Parathyroid adenoma (tissue), 2 donors: ENCODE results near the gene GAL3ST3.

Experiments used
- H2AFZ ChIP-seq: fragments of 300-600 bp; sonication (generic); one replicate; pipeline ENCODE4 v1.7.0; 2017; ENCODE audit warnings: antibody characterized with exemption, mild to moderate bottlenecking
- H3K27ac ChIP-seq: fragments of 300-600 bp; sonication (generic); one replicate; pipeline ENCODE4 v1.7.0; 2017
- H3K27me3 ChIP-seq: fragments of 300-600 bp; sonication (generic); one replicate; pipeline ENCODE4 v1.7.0; 2017; ENCODE audit warnings: low read length; ENCODE audit not compliant: control insufficient read depth, insufficient read depth
- H3K36me3 ChIP-seq: fragments of 300-600 bp; sonication (generic); one replicate; pipeline ENCODE4 v1.7.0; 2017; ENCODE audit warnings: low read length; ENCODE audit not compliant: control insufficient read depth, insufficient read depth
- H3K4me1 ChIP-seq: fragments of 300-600 bp; sonication (generic); one replicate; pipeline ENCODE4 v1.7.0; 2017; ENCODE audit warnings: control low read depth
- H3K4me2 ChIP-seq: fragments of 300-600 bp; sonication (generic); one replicate; pipeline ENCODE4 v1.7.0; 2017; ENCODE audit warnings: low read length
- H3K4me3 ChIP-seq: fragments of 300-600 bp; sonication (generic); one replicate; pipeline ENCODE4 v1.7.0; 2017; ENCODE audit warnings: low read depth, low read length
- H3K79me2 ChIP-seq: fragments of 300-600 bp; sonication (generic); one replicate; pipeline ENCODE4 v1.7.0; 2017; ENCODE audit warnings: control low read depth
- H3K9ac ChIP-seq: fragments of 300-600 bp; sonication (generic); one replicate; pipeline ENCODE4 v1.7.0; 2017; ENCODE audit warnings: mild to moderate bottlenecking
- H3K9me3 ChIP-seq: fragments of 300-600 bp; sonication (generic); one replicate; pipeline ENCODE4 v1.7.0; 2017; ENCODE audit warnings: low read length; ENCODE audit not compliant: control insufficient read depth
- TF ChIP-seq, protein P1 (sequence below): fragments of 300-600 bp; sonication (generic); IDR thresholded peaks from one replicate; pipeline ENCODE4 v1.7.0; 2017; ENCODE audit warnings: antibody characterized with exemption, mild to moderate bottlenecking
- donor health status: primary hyperparathyroidism.

The GAL3ST3 gene

DNA sequence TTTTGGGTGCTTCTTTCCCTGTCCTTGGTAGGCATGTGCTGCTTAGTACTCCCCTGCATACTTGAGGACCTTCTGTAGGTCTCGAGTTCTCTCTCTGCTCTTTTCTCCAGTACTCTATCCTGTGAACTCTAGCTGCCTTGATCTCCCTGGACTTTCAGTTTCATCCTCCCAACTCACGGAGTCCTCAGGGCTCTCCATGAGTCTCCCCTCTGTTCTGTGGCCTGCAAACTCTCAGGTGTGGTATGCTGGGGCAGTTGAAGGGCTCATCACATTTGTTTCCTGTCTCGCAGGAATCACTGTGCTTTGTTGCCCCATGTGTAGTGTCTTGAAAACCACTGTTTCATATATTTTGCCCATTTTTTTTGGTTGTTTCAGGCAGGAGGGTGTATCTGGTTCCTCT lies 17.8 kb upstream of the GAL3ST3 start:
- H3K9me3 ChIP-seq = no peaks in the 10 kb centered on the region
- no peak overlapping the region for H3K9ac ChIP-seq
- peaks cover 6% of the 10 kb centered on the region for H3K4me1 ChIP-seq
- no peak overlapping the region for H3K4me3 ChIP-seq
- no peaks in the 10 kb centered on the region for H3K79me2 ChIP-seq
- no peaks in the 10 kb centered on the region for H3K27me3 ChIP-seq
- H3K4me2 ChIP-seq = no peak overlapping the region
- TF ChIP-seq, protein P1, sequence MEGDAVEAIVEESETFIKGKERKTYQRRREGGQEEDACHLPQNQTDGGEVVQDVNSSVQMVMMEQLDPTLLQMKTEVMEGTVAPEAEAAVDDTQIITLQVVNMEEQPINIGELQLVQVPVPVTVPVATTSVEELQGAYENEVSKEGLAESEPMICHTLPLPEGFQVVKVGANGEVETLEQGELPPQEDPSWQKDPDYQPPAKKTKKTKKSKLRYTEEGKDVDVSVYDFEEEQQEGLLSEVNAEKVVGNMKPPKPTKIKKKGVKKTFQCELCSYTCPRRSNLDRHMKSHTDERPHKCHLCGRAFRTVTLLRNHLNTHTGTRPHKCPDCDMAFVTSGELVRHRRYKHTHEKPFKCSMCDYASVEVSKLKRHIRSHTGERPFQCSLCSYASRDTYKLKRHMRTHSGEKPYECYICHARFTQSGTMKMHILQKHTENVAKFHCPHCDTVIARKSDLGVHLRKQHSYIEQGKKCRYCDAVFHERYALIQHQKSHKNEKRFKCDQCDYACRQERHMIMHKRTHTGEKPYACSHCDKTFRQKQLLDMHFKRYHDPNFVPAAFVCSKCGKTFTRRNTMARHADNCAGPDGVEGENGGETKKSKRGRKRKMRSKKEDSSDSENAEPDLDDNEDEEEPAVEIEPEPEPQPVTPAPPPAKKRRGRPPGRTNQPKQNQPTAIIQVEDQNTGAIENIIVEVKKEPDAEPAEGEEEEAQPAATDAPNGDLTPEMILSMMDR = no peak
- H3K36me3 ChIP-seq = no peaks in the 10 kb centered on the region
- no peak overlapping the region for H3K27ac ChIP-seq
- H2AFZ ChIP-seq = no peak overlapping the region

DNA sequence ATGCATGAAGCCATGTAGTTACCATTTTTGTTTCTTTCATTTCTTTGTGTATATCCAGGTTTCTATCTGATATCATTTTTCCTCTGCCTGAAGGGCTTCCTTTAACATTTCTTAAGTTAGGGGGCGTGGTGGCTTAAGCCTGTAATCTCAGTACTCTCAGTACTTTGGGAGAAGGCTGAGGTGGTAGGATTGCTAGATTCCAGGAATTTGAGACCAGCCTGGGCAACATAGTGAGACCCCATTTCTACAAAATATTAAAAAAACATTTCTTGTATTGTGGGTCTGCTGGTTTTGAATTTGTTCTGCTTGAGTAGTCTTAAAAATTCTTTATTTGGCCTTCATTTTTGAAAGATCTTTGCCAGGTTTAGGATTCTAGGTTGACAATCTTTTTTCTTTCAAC lies 15.6 kb upstream of the GAL3ST3 start:
- Histone ChIP-seq H3K27ac (no peak overlapping the region), H3K36me3 (no peaks in the 10 kb centered on the region), H3K9me3 (no peaks in the 10 kb centered on the region), H3K4me2 (no peak overlapping the region), H3K4me3 (no peak overlapping the region), H3K79me2 (no peaks in the 10 kb centered on the region), H3K4me1 (peaks cover 6% of the 10 kb centered on the region), H3K9ac (no peak overlapping the region), H3K27me3 (no peaks in the 10 kb centered on the region), H2AFZ (no peak overlapping the region)
- TF ChIP-seq, protein P1 = no peak

DNA sequence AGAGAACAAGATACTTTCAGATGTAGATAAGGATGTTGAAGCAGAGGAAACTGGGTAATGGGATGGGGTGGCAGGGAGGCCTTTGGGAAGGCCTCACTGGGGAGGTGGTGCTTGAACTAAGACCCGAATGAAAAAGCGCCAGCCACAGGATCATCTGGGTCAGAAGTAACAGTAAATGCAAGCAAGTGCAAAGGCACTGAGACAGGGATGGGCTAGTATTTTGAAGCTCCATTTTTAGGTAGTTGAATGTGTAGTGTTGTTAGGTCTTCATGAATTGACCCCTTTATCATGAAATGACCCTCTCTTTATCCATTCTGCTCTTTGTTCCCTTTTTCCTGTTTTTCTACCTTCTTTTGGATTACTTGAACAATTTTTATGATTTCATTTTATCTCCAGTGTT lies 14.9 kb upstream of the GAL3ST3 start:
- Histone ChIP-seq H3K79me2 (no peaks in the 10 kb centered on the region), H3K27ac (no peak overlapping the region), H3K4me3 (no peak overlapping the region), H2AFZ (no peak overlapping the region), H3K36me3 (no peaks in the 10 kb centered on the region), H3K9me3 (no peaks in the 10 kb centered on the region), H3K4me1 (peaks cover 5% of the 10 kb centered on the region), H3K27me3 (no peaks in the 10 kb centered on the region), H3K9ac (no peak overlapping the region), H3K4me2 (no peak overlapping the region)
- TF ChIP-seq, protein P1 = no peak

DNA sequence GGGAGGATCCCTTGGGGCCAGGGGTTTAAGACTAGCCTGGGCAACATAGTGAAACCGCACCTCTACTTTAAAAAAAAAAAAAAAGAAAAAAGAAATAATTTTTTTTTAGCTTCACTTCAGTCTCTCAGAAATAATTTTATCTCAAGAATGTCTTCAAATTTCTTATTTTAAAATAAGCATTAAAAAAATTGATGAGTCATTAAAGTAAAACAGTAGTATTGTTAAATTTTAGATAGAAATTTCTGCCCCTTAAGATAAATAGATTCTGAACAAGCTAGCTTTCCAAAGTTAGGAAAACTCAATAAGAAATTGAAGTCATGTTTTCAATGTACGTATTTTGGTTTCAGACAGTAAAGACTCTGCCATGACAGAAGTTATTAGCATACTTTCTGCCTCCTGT lies 13.4 kb upstream of the GAL3ST3 start:
- Histone ChIP-seq H3K4me3 (no peak overlapping the region), H3K36me3 (no peaks in the 10 kb centered on the region), H3K4me1 (no peaks in the 10 kb centered on the region), H3K79me2 (no peaks in the 10 kb centered on the region), H3K27me3 (no peaks in the 10 kb centered on the region), H2AFZ (no peak overlapping the region), H3K9me3 (no peaks in the 10 kb centered on the region), H3K9ac (no peak overlapping the region), H3K27ac (no peak overlapping the region), H3K4me2 (no peak overlapping the region)
- TF ChIP-seq, protein P1 = no peak

DNA sequence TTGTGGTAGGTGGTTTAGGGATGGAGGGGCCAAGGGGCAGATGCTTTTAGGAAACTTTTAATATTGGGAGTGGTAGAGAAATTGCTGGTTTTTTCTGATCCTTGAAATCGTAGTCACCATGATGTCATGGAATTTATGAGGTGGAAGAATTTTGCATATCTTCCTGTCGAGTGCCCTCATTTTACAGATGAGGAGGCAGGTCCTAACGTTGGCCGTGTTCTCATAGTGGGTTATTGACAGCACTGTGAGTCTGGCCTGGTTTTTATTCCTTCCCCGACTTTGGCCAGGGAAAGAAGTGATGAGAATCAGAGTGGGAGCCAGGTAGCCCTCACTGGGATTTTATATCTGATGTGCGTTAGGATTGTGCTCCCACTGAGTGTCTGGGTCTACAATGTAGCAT lies 12.3 kb upstream of the GAL3ST3 start:
- H3K27ac ChIP-seq = no peak overlapping the region
- no peaks in the 10 kb centered on the region for H3K4me1 ChIP-seq
- H3K27me3 ChIP-seq = no peaks in the 10 kb centered on the region
- no peak overlapping the region for H3K4me3 ChIP-seq
- no peak overlapping the region for H2AFZ ChIP-seq
- H3K4me2 ChIP-seq = no peak overlapping the region
- H3K79me2 ChIP-seq = no peaks in the 10 kb centered on the region
- TF ChIP-seq, protein P1 = no peak
- no peak overlapping the region for H3K9ac ChIP-seq
- H3K36me3 ChIP-seq = no peaks in the 10 kb centered on the region
- H3K9me3 ChIP-seq = no peaks in the 10 kb centered on the region
